Stomach (tissue), 9 donors: ENCODE data around the gene PRMT1. TPM values are rescaled to one million over a fixed set of nuclear protein-coding genes. Genes with fewer than 3 reads are reported as not detected.

Experiments
- DNase-seq, 2 donors: peaks; one replicate each; pipeline versions ENCODE4 v3.0.0 to v3.0.0-alpha.2; 2013 to 2019
- H3K27ac ChIP-seq, 5 donors: fragments of 200-600 bp in 4 of 5; sonication (generic) in 4 of 5; one replicate each; pipeline ENCODE4 v1.5.1; 2013 to 2019; ENCODE audit warnings: mild to moderate bottlenecking in 1 of 5, moderate library complexity in 1 of 5
- H3K27me3 ChIP-seq, 3 donors: fragments of 200-600 bp; sonication (generic); one replicate each; pipeline ENCODE4 v1.5.1; 2017 to 2019; ENCODE audit warnings: mixed run types in 1 of 3
- H3K36me3 ChIP-seq, 4 donors: fragments of 200-600 bp; sonication (generic); 1 replicate in 3 of 4; 2 replicates in 1 of 4; pipeline ENCODE4 v1.5.1; 2016 to 2019
- H3K4me1 ChIP-seq, 4 donors: fragments of 200-600 bp; sonication (generic); one replicate each; pipeline ENCODE4 v1.5.1; 2016 to 2019
- H3K4me3 ChIP-seq, 4 donors: fragments of 200-600 bp; sonication (generic) in 3 of 4; one replicate each; pipeline ENCODE4 v1.5.1; 2016 to 2019; ENCODE audit warnings: mild to moderate bottlenecking in 1 of 4
- H3K9me3 ChIP-seq, 4 donors: fragments of 200-600 bp; sonication (generic); one replicate each; pipeline ENCODE4 v1.5.1; 2016 to 2019
- CTCF ChIP-seq, 7 experiments: fragments of 450-650 bp in 4 of 7; fragments of 200-600 bp in 3 of 7; sonication (generic) in 3 of 7; IDR thresholded peaks; one replicate each; pipeline ENCODE4 v1.5.1; 2016 to 2019; ENCODE audit warnings: antibody characterized with exemption in 7 of 7, control low read depth in 2 of 7, mild to moderate bottlenecking in 1 of 7
- EP300 ChIP-seq: sonication (generic); formaldehyde crosslinking; IDR thresholded peaks from one replicate; pipeline ENCODE4 v1.6.1; 2017; ENCODE audit warnings: antibody characterized with exemption
- POLR2A ChIP-seq, 4 donors: fragments of 450-650 bp; IDR thresholded peaks; one replicate each; pipeline ENCODE4 v1.6.1; 2016; ENCODE audit warnings: antibody characterized with exemption in 4 of 4, control low read depth in 2 of 4, mild to moderate bottlenecking in 1 of 4, moderate library complexity in 1 of 4
- POLR2AphosphoS5 ChIP-seq, 3 donors: sonication (generic); formaldehyde crosslinking; IDR thresholded peaks; one replicate each; pipeline ENCODE4 v1.6.1; 2016; ENCODE audit warnings: antibody characterized with exemption in 3 of 3
- WGBS, 5 donors: extraction: QIAGEN DNeasy Blood & Tissue Kit in 3 of 5; methylation state at CpG; one replicate each; pipeline versions ENCODE4 v1.1.5 to v1.1.7; 2013 to 2018; 5-methylcytosine and 5-hydroxymethylcytosine counted together
- intact Hi-C: fragments of 100-400 bp; cut with DNase I; formaldehyde crosslinking; loops from one replicate; pipeline ENCODE4 v1.15.1; 2023; ENCODE audit warnings: low total_unique reads
- polyA plus RNA-seq, 3 donors: library from polyadenylated mRNA; stranded (reverse); fragments of 200-250 nt; gene quantifications; one replicate each; pipeline ENCODE4 v1.2.3, GENCODE V29; 2013
- total RNA-seq, 5 donors: library from RNA; depleted of rRNA; stranded (reverse); fragments of >200 nt; gene quantifications; one replicate each; pipeline versions ENCODE4 v1.1.0 to v1.2.3, GENCODE V29; 2014 to 2016
- donor health status: healthy with polysubstance abuse.
- donor health status: Bipolar disorder and iron deficiency.
- donor health status: healthy.

The PRMT1 gene
- total and polyA plus RNA-seq, 8 donors = 53.3 to 131 (median 107) TPM

GRCh38 chr19:49660338-49660961 is 16.6 kb upstream of the PRMT1 start:
- Histone ChIP-seq H3K9me3 (no peaks in the 10 kb centered on the region), H3K4me3 (no peak overlapping the region), H3K4me1 (peaks cover 13 to 23% (median 17%) of the 10 kb centered on the region in 4 donors), H3K27ac (no peak overlapping the region), H3K36me3 (peaks cover 74 to 80% (median 78%) of the 10 kb centered on the region in 4 donors), H3K27me3 (no peaks in the 10 kb centered on the region)
- WGBS, 5 donors = 82 to 87% (median 84%) methylated on average over 15 of the region's 15 CpGs
- intact Hi-C loops = no loop called here
- TF ChIP-seq POLR2AphosphoS5 (IDR thresholded peaks at IDR 0.05) = no peak
- TF ChIP-seq POLR2A (IDR thresholded peaks at IDR 0.05) = no peak
- TF ChIP-seq EP300 = no peak
- TF ChIP-seq CTCF (IDR thresholded peaks at IDR 0.05) = no peak
- DNase-seq = no peak

- Histone ChIP-seq H3K4me3 (no peak overlapping the region), H3K27me3 (no peaks in the 10 kb centered on the region), H3K36me3 (peaks cover 58 to 65% (median 62%) of the 10 kb centered on the region in 4 donors), H3K4me1 (peaks cover 22 to 33% (median 28%) of the 10 kb centered on the region in 4 donors), H3K9me3 (no peaks in the 10 kb centered on the region), H3K27ac (no peak overlapping the region)
- TF ChIP-seq POLR2A (IDR thresholded peaks at IDR 0.05) (no peak), POLR2AphosphoS5 (IDR thresholded peaks at IDR 0.05) (no peak), CTCF (IDR thresholded peaks at IDR 0.05) (no peak), EP300 (no peak)
- no peak for DNase-seq
- WGBS, 5 donors = 80 to 96% (median 93%) methylated on average over 2 to 16 of the region's 16 CpGs
- intact Hi-C loops = no loop called here
Measured at GRCh38 chr19:49662011-49662410, 15.1 kb upstream of the PRMT1 start.

GRCh38 chr19:49663224-49663623 is 13.8 kb upstream of the PRMT1 start:
- Histone ChIP-seq H3K27ac (peak overlapping the region in 3 of 5 donors; percentile 92 to 96 (median 93)), H3K4me3 (peak overlapping the region in 1 of 4 donors; percentile 88), H3K4me1 (peaks cover 22 to 36% (median 31%) of the 10 kb centered on the region in 4 donors), H3K27me3 (no peaks in the 10 kb centered on the region), H3K36me3 (peaks cover 46 to 57% (median 51%) of the 10 kb centered on the region in 4 donors), H3K9me3 (no peaks in the 10 kb centered on the region)
- no peak for DNase-seq
- TF ChIP-seq CTCF (IDR thresholded peaks at IDR 0.05) = no peak
- TF ChIP-seq POLR2A (IDR thresholded peaks at IDR 0.05) = no peak
- TF ChIP-seq EP300 = no peak
- no peak for TF ChIP-seq POLR2AphosphoS5 (IDR thresholded peaks at IDR 0.05)
- intact Hi-C loops = no loop called here
- WGBS, 5 donors = 87 to 93% (median 89%) methylated on average over 12 of the region's 12 CpGs

- intact Hi-C loops = no loop called here
- peaks cover 22 to 36% (median 31%) of the 10 kb centered on the region in 4 donors for H3K4me1 ChIP-seq
Measured at GRCh38 chr19:49664171-49665035, 12.7 kb upstream of the PRMT1 start.

More at GRCh38 chr19:49664171-49665035, 12.7 kb upstream of the PRMT1 start:
- H3K27ac ChIP-seq = peak overlapping the region; percentile 90 to 96 (median 93)
- H3K4me3 ChIP-seq = peak overlapping the region; percentile 69 to 88 (median 82)
- 0 to 1% (median 1%) methylated on average over 28 to 53 of the region's 53 CpGs for whole genome bisulfite sequencing, 5 donors
- no peaks in the 10 kb centered on the region for H3K9me3 ChIP-seq
- peak; percentile 93 to 95 for DNase-seq
- H3K27me3 ChIP-seq = no peaks in the 10 kb centered on the region
- peaks cover 35 to 51% (median 44%) of the 10 kb centered on the region in 4 donors for H3K36me3 ChIP-seq
- TF ChIP-seq CTCF (IDR thresholded peaks at IDR 0.05) (peak in 3 of 7 experiments; percentile 15 to 45 (median 28)), POLR2AphosphoS5 (IDR thresholded peaks at IDR 0.05) (peak; percentile 33 to 89 (median 85)), POLR2A (IDR thresholded peaks at IDR 0.05) (no peak), EP300 (no peak)
